ENCODE results near the gene OSBPL7. TPM values are rescaled to one million over a fixed set of nuclear protein-coding genes. Genes with fewer than 3 reads are reported as not detected.

Gene OSBPL7
- total and polyA plus RNA-seq, 2 of the 13 experiments (the other 11 are each of a cell fraction or from before 2014, with no cell fraction given), result 4.7 to 6.6 TPM

DNA sequence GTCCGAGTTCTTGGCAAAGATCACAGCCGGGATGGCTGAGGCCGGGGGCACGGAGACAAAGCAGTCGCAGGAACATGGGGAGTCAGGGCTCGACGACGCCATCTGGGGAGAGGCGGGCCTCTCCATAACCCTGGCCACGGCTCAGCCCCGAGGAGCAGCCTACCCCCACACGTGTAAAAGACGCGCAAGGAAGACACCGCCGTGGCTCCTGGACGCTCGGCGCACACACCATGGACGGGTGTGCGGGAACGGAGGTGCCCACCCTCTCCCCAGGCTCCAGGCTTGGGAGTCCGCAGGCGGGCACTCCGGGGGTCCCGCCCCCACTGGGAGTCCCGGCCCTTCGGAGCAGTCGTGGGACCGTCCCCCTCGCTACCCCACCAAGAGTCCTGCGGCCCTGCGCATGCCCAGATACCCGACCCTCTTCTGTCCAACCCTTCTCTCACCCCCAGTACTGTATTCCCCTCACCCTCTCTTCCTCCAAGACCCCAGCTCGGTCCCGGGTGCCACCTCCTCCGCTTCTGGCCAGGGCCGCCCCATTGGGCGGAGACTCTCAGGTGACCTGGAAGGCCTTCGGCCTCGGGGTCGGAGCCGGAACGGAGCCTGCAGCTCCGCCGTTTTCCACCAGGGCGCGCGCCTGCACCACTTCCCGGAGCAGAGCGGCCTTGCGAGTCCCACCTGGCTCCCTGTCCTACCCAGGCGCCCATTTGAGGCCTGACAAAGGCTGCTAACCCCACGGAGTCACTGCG lies 19.3 kb upstream of the OSBPL7 start, which contains the start of gene SCRN2 (continued):
- TF ChIP-seq, protein P1, sequence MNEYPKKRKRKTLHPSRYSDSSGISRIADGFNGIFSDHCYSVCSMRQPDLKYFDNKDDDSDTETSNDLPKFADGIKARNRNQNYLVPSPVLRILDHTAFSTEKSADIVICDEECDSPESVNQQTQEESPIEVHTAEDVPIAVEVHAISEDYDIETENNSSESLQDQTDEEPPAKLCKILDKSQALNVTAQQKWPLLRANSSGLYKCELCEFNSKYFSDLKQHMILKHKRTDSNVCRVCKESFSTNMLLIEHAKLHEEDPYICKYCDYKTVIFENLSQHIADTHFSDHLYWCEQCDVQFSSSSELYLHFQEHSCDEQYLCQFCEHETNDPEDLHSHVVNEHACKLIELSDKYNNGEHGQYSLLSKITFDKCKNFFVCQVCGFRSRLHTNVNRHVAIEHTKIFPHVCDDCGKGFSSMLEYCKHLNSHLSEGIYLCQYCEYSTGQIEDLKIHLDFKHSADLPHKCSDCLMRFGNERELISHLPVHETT (CRISPR knock-in tag; conservative IDR thresholded peaks at IDR 0.05), result no peak; the same call in 1 of the 2 replicates
- TF ChIP-seq XRCC5 (optimal IDR thresholded peaks at IDR 0.05; ENCODE audit: low read length), result peak; percentile 95
- TF ChIP-seq ZNF629 (CRISPR knock-in tag; conservative IDR thresholded peaks at IDR 0.05), result peak; percentile 89
- TF ChIP-seq, protein P2, sequence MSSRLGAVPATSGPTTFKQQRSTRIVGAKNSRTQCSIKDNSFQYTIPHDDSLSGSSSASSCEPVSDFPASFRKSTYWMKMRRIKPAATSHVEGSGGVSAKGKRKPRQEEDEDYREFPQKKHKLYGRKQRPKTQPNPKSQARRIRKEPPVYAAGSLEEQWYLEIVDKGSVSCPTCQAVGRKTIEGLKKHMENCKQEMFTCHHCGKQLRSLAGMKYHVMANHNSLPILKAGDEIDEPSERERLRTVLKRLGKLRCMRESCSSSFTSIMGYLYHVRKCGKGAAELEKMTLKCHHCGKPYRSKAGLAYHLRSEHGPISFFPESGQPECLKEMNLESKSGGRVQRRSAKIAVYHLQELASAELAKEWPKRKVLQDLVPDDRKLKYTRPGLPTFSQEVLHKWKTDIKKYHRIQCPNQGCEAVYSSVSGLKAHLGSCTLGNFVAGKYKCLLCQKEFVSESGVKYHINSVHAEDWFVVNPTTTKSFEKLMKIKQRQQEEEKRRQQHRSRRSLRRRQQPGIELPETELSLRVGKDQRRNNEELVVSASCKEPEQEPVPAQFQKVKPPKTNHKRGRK (CRISPR knock-in tag; IDR thresholded peaks at IDR 0.05), result no peak
- peak; percentile 53; the same call in 1 of the 2 replicates for TF ChIP-seq MZF1 (CRISPR knock-in tag; IDR thresholded peaks at IDR 0.05; ENCODE audit: borderline replicate concordance)
- TF ChIP-seq ZNF577 (CRISPR knock-in tag; IDR thresholded peaks at IDR 0.05; ENCODE audit: borderline replicate concordance, low read depth), result no peak
- TF ChIP-seq, protein P3, sequence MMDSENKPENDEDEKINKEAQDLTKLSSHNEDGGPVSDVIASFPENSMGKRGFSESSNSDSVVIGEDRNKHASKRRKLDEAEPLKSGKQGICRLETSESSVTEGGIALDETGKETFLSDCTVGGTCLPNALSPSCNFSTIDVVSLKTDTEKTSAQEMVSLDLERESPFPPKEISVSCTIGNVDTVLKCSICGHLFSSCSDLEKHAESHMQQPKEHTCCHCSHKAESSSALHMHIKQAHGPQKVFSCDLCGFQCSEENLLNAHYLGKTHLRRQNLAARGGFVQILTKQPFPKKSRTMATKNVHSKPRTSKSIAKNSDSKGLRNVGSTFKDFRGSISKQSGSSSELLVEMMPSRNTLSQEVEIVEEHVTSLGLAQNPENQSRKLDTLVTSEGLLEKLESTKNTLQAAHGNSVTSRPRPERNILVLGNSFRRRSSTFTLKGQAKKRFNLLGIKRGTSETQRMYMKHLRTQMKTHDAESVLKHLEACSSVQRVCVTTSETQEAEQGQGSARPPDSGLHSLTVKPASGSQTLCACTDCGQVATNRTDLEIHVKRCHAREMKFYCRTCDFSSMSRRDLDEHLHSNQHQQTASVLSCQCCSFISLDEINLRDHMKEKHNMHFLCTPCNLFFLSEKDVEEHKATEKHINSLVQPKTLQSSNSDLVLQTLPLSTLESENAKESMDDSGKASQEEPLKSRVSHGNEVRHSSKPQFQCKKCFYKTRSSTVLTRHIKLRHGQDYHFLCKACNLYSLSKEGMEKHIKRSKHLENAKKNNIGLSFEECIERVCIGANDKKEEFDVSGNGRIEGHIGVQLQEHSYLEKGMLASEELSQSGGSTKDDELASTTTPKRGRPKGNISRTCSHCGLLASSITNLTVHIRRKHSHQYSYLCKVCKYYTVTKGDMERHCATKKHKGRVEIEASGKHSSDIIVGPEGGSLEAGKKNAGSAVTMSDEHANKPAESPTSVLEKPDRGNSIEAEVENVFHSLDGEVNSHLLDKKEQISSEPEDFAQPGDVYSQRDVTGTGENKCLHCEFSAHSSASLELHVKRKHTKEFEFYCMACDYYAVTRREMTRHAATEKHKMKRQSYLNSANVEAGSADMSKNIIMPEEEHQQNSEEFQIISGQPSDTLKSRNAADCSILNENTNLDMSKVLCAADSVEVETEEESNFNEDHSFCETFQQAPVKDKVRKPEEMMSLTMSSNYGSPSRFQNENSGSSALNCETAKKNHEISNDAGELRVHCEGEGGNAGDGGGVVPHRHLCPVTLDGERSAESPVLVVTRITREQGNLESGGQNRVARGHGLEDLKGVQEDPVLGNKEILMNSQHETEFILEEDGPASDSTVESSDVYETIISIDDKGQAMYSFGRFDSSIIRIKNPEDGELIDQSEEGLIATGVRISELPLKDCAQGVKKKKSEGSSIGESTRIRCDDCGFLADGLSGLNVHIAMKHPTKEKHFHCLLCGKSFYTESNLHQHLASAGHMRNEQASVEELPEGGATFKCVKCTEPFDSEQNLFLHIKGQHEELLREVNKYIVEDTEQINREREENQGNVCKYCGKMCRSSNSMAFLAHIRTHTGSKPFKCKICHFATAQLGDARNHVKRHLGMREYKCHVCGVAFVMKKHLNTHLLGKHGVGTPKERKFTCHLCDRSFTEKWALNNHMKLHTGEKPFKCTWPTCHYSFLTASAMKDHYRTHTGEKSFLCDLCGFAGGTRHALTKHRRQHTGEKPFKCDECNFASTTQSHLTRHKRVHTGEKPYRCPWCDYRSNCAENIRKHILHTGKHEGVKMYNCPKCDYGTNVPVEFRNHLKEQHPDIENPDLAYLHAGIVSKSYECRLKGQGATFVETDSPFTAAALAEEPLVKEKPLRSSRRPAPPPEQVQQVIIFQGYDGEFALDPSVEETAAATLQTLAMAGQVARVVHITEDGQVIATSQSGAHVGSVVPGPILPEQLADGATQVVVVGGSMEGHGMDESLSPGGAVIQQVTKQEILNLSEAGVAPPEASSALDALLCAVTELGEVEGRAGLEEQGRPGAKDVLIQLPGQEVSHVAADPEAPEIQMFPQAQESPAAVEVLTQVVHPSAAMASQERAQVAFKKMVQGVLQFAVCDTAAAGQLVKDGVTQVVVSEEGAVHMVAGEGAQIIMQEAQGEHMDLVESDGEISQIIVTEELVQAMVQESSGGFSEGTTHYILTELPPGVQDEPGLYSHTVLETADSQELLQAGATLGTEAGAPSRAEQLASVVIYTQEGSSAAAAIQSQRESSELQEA (CRISPR knock-in tag; IDR thresholded peaks at IDR 0.05; ENCODE audit: not compliant biosample characterization), result peak; percentile 90
- TF ChIP-seq HOXA3 (CRISPR knock-in tag; IDR thresholded peaks at IDR 0.05), result peak; percentile 81
- TF ChIP-seq ZNF44 (CRISPR knock-in tag; IDR thresholded peaks at IDR 0.05), result peak; percentile 90
- peak; percentile 98 for TF ChIP-seq ZSCAN31 (CRISPR knock-in tag; IDR thresholded peaks at IDR 0.05; ENCODE audit: low read depth)
- TF ChIP-seq SOX5 (CRISPR knock-in tag; IDR thresholded peaks at IDR 0.05; ENCODE audit: borderline replicate concordance), result no peak; the same call in 1 of the 2 replicates
- no peak for TF ChIP-seq ZBTB3 (CRISPR knock-in tag; IDR thresholded peaks at IDR 0.05; ENCODE audit: borderline replicate concordance, low read depth)
- peak; percentile 70; the same call in 1 of the 2 replicates for TF ChIP-seq ZNF782 (CRISPR knock-in tag; IDR thresholded peaks at IDR 0.05; ENCODE audit: borderline replicate concordance)
- no peak for TF ChIP-seq CREB1 (IDR thresholded peaks at IDR 0.05)
- TF ChIP-seq CREB1 (CRISPR knock-in tag; IDR thresholded peaks at IDR 0.05), result no peak
- TF ChIP-seq ZNF775 (CRISPR knock-in tag; IDR thresholded peaks at IDR 0.05; ENCODE audit: borderline replicate concordance), result 0 out of 2 replicates have a peak, but pooled peaks have one; percentile 37
- TF ChIP-seq CCAR2 (optimal IDR thresholded peaks at IDR 0.05; ENCODE audit: low read depth, low read length), result no peak
- peak; percentile 48; the same call in 1 of the 2 replicates for TF ChIP-seq KDM4B (CRISPR knock-in tag; IDR thresholded peaks at IDR 0.05)
- no peak; the same call in 1 of the 2 replicates for TF ChIP-seq ZNF567 (CRISPR knock-in tag; IDR thresholded peaks at IDR 0.05; ENCODE audit: borderline replicate concordance)

All from HepG2 (cell line).